HG02852 (cell line): ENCODE results near the gene GPRIN2.
"Not testable (repeated sequence)": the region's sequence is repeated elsewhere in the genome, so short reads cannot be mapped to it uniquely, and the experiment has no call there.

Experiments
- ATAC-seq: cut with Tn5 transposase; IDR thresholded peaks from one replicate; pipeline ENCODE4 v1.9.1; 2021; ENCODE audit warnings: mild to moderate bottlenecking, moderate library complexity; ENCODE audit not compliant: unreplicated experiment

Gene GPRIN2

GRCh38 chr10:46538717-46539426 lies 17.6 kb downstream of the GPRIN2 start:
- ATAC-seq = no peak

GRCh38 chr10:46538155-46538554 lies 18.3 kb downstream of the GPRIN2 start:
- no peak for ATAC-seq

DNA sequence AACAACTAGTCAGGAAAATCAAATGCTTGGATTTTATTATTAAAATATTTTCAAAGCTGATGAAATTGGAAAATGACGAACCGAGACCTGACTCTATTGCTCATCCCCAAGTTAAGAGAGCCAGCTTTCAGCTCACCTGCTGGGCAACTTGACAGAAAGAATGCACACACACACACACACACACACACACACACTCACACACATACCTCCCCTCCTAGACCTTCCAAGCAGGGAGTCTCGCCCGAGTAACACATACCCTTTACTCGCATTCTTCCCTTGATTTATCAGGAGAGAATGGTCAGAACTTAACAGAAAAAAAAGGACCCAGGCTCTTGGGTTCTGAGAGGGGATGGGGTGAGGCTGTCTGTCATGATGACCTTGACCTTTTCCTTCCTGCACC lies 19.1 kb downstream of the GPRIN2 start:
- no peak for ATAC-seq

DNA sequence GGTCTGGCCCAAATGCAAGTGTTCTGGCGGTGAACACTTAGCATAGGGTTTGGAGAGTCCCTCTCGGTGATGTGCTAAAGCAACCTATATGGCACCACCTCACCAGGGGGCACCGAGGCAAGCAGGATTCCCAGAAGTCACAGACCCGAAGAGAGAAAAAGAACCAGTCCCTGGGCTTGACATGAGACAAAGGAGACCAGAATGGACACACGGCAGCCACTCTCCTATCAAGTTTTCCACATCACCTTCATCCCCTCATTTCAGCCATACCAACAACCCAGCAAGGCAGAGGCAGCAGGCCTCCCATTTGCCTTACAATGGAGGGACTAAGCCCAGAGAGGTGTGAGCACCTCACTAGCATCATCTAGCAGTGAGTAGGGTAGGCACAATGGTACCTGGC lies 19.7 kb downstream of the GPRIN2 start:
- ATAC-seq = no peak

- ATAC-seq = no peak
These were observed 20.3 kb downstream of the GPRIN2 start for GRCh38 chr10:46536171-46536570.

DNA sequence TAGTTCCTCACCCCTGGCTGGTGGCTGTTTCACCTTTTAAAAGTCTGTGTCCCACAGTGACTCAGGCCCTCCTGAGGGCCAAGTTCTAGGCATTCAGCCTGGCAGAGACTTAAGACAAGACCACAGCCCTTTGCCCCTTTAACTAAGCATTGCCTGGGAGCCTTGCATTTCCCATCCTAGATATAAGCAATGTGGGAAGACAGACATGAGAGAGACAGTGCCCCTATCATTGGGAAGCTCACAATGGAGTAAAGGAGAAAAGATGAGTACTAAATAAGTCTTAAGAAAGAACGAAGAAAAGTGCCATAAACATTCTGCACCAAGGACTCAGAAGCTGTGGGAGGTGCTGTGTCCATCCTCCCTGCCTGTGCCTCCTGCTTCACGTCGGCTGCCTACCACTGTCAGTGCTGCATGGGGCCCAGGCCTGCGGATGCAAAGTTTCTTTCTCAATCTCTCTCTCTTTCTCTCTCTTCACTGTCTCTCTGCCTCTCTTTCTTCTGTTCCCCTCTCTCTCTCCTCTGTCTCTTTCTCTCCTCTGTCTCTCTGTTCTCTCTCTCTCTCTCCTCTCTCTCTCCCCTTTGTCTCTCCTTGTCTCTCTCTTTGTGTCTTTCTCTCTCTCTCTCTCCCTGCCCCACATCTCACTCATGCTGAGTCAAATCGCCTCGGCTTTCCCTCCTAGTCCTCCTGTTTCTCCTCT lies 21.5 kb downstream of the GPRIN2 start:
- no peak for ATAC-seq

- ATAC-seq = not testable (repeated sequence)
These were observed 24.2 kb downstream of the GPRIN2 start for GRCh38 chr10:46532256-46532655.

GRCh38 chr10:46530249-46531186 lies 25.9 kb downstream of the GPRIN2 start:
- ATAC-seq = no peak

GRCh38 chr10:46529742-46530141 lies 26.7 kb downstream of the GPRIN2 start:
- ATAC-seq = not testable (repeated sequence)

- ATAC-seq = no peak
These were observed 27.5 kb downstream of the GPRIN2 start for GRCh38 chr10:46528675-46529615.

- no peak for ATAC-seq
These were observed 28.2 kb downstream of the GPRIN2 start for GRCh38 chr10:46528171-46528671.

- no peak for ATAC-seq
These were observed 29.1 kb downstream of the GPRIN2 start for GRCh38 chr10:46527241-46527811.

DNA sequence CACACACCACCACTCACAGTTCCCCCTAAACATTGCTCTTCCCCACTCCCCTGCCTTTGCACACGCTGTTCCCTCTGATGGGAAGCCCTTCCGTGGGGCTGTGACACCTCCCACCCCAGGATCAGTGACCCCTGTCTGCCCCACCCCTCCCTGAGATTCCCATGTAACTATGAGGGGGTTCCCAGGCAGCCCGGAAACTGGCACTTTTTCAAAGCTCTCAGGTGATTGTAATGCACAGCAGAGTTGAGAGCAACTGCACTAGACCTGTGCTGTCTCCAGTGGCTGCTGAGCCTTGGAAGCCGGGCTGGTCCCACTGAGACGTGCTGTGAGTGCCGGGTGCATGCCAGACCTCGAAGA lies 29.8 kb downstream of the GPRIN2 start:
- no peak for ATAC-seq

- no peak for ATAC-seq
These were observed 30.4 kb downstream of the GPRIN2 start for GRCh38 chr10:46525824-46526681.

DNA sequence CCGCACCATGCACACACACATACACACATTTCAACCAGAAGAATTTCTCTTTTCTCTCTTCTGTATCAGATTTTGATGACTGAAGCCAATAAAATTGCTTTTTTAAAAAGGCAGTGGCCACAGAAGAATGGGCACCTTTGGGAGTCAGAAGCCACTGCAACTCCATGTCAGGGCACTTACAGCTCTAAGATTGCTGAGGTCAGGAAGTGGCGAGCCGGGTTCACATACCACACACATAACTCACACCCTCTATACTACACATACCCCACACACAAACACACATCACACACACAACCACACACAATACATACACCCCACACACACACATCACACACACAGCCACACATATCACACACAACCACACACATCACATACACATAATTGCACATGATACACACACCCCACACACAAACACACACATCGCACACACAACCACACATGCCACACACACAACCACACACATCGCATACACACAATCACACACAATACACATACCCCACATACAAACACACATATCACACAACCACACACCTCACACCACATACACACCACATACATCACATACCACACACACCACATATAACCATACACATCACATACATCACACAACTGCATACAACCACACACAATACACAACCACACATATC lies 31.2 kb downstream of the GPRIN2 start:
- ATAC-seq = no peak

- no peak for ATAC-seq
These were observed 31.8 kb downstream of the GPRIN2 start for GRCh38 chr10:46524472-46525176.

DNA sequence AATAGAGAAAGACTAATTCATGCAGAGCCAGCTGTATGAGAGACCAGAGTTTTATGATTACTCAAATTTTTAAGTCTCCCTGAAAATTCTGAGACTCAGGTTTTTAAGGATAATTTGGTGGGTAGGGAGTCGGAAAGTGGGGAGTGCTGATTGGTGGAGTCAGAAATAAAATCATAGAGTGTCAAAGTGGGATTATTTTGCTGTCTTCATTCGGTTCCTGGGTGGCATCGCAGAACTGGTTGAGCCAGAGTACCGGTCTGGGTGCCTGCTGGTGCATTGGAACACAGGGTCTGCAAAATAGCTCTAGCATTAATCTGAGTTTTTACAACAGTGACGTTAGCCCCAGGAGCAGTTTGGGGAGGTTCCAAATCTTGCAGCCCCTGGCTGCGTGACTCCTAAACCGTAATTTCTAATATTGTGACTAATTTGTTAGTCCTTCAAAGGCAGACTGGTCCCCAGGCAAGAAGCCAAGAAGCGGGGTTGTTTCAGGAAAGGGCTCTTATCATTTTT lies 32.4 kb downstream of the GPRIN2 start:
- no peak for ATAC-seq
